SK-N-MC (cell line): Measurements from ENCODE around the gene ZNF45.

Source experiments
- EZH2 ChIP-seq: fragments of 200-600 bp; sonication (generic); IDR thresholded peaks from one replicate; pipeline ENCODE4 v1.6.1; 2017; ENCODE audit warnings: antibody characterized with exemption
- POLR2AphosphoS5 ChIP-seq: IDR thresholded peaks from 2 replicates; pipeline ENCODE4 v1.6.1; 2012; ENCODE audit warnings: mild to moderate bottlenecking, low read depth, low read length, borderline replicate concordance

DNA sequence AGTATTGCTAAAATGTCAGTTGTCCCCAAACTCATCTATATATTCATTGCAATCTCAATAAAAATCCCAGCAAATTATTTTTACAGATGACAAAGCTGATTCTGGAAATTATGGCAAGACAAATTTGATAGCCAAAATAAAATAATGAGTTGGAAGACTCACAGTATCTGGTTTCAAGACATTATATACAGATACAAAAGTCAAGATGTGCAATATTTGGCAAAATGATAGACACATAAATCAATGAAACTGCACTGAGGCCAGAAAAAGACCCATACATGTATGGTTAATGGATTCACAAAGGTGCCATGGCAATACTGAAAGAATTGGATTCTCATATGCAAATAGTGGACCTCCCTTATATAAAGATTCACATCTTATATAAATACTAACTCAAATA lies 24.2 kb downstream of the ZNF45 start:
- TF ChIP-seq POLR2AphosphoS5 (no peak), EZH2 (no peak)
